HG03342 (cell line): ENCODE results near the gene CDH13.

Experiments
- ATAC-seq: cut with Tn5 transposase; IDR thresholded peaks from one replicate; pipeline ENCODE4 v1.9.1; 2021; ENCODE audit warnings: mild to moderate bottlenecking, moderate library complexity; ENCODE audit not compliant: unreplicated experiment

CDH13 gene

DNA sequence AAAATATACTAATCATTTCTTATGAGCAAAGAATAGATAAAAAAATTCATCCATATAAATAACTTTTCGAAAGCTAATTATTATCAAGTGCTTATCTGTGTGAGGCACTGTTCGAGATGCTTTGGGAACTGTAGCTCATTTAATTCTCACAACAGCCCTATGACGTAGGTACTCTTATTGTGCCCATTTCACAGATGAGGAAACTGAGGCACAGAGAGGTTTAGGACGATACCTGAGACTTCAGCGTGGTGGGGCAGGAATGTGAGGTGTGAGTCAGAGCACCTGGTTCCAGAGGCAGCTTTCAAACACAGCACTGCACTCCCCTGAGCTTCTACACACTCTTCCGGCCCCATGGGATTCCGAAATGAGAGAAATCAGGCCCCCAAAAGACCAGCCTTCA is 995.2 kb downstream of the CDH13 start:
- no peak for ATAC-seq

DNA sequence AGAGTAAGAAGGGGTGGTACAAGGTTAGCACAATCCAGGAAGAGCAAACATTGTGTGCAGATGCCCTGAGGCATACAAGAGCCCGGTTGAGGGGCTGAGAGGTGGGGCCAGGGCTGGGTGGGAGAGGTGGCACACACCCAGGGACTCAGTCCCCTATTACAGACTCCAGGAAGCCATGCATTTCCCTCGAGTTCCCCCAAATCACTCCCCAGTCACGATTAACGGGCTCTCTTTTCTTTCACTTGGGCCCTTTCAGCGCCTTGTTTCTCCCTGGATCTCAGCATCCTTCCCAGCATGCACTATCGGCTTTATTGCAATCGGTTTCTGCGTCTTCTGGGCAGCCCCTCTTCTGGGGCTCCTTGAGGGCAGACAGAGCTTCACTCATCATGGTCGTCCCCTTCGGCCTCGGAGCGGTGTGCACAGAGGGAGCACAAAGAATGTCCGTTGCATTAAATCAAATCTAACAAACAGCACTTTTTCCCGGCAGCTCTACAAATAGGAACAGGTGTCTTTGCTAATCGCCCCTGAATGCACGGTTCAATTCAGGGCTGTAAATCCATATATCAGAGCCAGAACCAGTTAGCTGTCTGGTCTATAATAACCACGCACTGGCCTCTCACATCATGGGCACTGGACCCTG is 996.4 kb downstream of the CDH13 start:
- no peak for ATAC-seq

DNA sequence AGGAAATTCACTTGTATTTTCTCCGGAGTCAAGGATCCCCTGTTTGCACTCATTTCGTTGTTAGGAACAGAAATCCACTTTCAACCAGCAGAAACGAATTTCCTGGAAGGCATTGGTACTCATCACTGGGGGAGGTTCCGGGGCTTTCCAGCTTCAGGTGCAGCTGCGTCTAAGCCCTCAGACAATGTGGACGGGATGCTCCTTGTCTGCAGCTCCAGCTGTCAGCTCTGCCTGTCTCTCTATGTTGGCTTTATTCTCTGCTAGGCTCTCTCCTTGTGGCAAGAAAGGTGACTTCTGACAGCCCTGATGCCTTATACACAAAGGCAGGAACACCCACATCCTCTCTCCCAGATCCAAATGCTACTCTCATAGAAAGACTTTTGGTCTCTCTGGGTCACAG is 997.1 kb downstream of the CDH13 start:
- no peak for ATAC-seq

DNA sequence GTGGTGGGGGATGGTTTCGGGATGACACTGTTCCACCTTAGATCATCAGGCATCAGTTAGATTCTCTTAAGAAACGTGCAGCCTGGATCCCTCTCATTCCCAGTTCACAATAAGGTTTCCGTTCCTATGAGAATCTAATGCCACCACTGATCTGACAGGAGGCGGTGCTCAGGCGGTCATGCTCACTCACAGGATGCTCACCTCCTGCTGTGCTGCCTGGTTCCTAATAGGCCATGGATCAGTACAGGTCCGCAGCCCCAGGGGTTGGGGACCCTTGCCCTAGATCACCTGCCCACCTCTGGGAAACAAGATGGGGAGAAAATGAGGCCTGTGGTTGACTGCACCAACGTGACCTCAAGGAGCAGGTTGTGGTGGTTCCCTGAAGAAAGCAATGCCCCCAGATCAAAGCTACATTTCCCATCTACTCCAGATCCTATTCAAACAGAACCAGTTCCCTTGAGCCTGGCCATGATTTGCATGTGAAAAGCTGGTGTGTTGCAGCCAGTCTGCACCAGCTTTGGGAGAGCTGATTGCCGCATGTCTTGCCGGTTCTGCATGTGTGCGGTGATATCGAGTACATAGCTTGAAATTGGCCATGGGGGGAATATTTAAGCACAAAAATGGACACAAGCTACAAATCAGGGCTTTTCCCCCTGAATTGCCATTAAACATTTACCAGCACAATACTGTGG is 997.8 kb downstream of the CDH13 start:
- no peak for ATAC-seq

DNA sequence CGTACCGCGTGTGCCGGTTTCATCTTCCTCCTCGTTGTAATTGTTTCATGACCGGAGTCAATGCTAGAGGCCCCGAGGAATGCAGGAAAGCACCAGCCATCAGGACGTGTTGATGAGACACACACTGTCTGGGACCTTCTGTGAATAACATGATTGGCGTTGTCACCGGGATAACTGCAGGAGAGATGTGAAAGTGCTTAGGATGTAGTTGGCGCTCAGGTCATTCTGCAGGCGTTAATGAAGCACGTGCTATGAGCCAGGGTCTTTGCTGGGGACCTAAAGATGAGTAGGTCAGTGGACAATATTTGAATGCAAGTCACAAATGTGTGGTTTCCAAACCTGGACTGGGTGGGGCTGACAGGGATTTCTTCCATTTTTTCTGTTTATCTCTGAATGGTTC is 999.4 kb downstream of the CDH13 start:
- no peak for ATAC-seq

DNA sequence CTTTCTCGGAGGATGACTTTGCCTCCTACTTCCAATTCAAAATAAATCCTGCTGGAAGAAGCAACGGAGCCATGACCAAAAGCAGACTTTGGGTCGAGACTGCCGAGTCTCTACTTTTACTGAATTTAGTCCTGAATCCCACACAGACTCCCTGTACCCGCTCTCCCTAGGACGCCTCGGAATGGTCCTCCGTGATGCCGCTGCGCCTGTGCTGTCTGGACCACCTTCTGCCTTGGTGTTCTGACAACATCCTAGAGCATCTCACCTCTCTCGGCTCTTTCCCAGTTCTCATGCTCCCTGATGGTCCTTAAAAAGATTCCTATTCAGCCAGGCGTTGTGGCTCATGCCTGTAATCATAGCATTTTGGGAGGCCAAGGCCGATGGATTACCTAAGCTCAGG is 999.9 kb downstream of the CDH13 start:
- ATAC-seq: no peak

DNA sequence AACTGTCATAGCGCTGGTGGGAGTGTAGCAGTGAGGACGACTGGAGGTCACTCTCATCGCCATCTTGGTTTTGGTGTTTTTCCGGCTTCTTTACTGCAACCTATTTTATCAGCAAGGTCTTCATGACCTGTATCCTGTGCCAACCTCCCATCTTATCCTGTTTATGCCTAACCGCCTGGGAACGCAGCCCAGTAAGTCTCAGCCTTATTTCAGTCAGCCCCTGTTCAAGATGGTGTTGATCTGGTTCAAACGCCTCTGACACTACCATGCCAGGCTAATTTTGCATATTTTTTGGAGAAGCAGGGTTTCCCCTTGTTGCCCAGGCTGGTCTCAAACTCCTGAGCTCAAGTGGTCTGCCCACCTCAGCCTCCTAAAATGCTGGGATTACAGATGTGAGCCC is 1001.2 kb downstream of the CDH13 start:
- ATAC-seq: no peak

DNA sequence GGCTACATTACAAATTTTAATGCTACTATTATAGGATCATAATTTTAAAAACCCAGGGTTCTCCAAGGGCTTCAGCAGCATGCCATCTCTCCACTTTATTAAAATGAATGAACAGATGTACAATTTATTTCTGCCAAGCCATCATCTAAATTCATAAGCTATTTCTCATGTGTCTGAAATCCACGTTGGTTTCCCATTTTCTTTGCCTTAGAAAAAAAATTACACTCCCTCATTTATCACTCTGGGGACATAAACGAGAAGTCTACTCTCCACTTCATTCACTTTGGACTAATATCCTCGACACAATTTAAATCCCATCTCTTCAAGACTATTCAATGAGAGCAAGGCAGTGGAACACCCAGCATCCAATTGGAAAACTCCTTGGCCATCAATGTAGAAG is 1002.7 kb downstream of the CDH13 start:
- ATAC-seq: no peak

DNA sequence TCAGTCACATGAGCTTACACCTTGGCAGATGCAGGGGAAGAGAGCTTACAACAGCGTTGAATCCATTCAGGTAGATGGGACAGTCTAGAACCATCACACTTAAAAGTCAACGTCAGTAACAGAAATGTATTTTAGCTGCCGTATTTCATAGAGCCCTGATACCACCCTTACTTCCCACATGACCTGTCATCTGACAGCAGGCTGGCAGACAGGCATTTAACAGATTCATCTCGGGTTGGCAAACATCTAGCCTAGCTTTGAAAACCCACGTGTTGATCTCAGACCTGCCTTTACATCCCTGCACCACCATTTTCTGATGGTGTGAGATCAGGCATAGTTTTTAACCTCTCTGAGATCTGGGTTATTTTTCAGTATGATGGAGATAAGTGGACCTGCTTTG is 1003.1 kb downstream of the CDH13 start:
- ATAC-seq: no peak

DNA sequence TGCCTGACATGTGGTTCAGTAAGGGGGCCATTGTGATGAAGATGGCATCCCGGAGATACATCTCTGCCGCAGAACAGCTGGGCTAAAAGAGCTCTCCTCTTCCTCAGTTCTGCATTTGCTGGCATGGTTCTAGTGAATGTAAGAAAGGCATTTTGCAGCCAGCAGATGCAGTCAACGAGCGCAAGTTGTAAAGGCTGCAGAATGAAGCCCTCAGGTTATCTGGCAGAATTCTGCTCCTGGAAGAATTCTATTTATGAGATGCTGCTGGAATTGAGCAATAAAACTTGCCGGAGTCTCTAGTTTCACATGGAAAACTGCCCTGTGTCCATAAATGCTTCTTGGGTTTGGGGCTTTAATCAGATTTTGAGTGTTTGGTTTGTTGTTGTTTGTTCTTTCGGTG is 1004.2 kb downstream of the CDH13 start:
- no peak for ATAC-seq

DNA sequence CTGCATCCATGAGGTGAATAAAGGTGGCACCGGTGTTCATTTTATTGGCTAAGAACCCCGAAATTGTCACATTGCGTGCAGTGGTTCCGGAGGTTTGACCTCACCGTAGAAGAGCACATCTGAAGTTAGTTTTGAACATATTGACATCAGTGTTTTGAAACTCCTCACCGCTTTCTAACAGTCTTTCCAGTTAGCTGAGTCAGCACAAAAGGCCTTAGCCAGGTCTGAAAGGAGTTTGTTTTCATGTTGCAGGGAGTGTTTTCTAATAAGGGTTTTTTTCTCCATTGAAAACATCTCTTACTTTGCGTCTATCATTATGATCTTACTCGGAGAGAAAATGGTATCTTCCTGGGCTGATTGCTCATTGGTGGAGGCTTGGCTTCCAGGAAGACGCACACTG is 1006.5 kb downstream of the CDH13 start:
- ATAC-seq: no peak

DNA sequence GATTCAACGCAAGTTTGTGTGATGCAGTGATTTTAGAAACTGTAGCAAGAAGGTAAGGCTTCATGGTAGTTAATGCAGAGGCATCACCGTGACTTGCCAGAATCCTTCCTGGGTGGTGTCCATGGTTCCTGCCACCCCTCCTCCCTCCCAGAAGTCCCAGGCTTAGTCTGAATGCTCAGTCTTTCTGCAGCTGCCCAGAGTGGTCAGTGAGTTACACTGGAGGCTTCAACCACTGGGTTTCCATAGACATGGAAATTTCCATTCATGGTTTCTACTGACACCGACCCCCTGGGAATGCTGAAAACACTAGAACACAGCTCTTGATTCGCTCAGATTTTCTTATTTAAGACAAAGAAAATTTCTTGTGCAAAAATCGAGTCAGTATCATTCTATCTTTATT is 1021.6 kb downstream of the CDH13 start:
- no peak for ATAC-seq

DNA sequence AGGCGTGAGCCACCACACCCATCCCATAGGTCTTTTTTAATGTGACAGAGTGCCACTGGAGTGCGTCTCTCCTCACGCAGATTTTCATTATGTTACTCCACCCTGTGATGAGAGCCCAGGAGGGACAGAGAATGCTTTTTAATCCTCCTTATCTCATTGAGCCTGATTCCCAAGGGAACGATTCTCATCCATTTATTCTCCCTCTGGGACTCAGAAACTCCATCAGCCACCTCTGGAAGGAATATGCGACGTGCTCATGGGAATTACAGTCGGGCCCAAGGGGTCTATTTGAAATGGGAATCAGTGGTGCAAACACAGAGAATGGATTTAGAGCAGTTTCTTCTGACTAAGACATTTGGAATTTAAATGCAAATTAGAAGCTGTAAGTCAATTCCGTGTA is 1025.1 kb downstream of the CDH13 start:
- no peak for ATAC-seq

DNA sequence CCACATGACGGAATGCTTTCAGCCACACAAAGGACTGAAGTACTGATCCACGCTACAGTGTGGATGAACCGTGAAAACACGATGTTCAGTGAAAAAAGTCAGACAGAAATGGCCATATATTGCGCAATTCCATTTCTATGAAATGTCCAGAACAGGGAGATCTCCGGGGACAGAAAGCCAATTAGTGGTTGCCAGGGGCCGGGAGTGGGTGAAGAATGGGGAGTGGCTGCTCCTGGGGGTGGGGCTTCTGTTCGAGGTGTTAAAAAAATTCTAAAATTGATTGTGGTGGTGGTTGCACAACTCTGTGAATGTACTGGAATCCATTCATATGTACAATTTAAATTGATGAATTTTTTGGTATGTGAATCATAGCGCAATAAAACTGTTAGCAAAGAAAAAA is 1026.2 kb downstream of the CDH13 start:
- ATAC-seq: no peak

DNA sequence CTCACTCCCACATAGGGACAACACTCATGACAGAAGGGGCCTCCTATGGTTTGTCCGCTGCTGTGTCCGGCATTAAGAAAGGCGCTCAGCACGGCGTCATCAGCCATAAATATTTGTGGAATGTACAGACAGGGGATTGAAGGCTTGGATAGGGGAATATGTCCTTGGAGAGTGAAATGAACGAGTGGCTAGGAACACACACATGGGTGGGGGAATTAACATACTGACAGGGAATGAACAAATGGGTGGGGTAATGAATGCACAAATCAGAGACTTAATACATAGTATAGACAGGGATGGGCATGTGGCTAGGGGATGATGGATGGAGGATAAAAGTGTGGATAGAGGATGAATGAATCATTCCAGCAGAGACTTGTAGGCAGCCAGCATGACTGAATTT is 1027.0 kb downstream of the CDH13 start:
- ATAC-seq: no peak

DNA sequence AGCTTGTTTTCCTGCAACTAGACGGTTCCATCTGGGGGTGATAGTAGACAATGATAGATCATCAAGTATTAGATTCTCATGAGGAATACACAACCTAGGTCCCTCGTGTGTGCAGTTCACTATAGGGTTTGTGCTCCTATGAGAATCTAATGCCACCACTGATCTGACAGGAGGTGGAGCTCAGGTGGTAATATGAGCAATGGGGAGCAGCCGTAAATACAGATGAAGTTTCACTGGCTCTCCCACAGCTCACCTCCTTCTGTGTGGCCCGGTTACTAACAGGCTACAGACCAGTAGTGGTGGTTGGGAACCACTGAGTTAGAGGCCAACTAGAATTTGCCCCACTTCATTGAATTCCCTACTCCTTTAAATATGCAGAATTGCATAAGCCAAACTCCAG is 1033.5 kb downstream of the CDH13 start:
- ATAC-seq: no peak

DNA sequence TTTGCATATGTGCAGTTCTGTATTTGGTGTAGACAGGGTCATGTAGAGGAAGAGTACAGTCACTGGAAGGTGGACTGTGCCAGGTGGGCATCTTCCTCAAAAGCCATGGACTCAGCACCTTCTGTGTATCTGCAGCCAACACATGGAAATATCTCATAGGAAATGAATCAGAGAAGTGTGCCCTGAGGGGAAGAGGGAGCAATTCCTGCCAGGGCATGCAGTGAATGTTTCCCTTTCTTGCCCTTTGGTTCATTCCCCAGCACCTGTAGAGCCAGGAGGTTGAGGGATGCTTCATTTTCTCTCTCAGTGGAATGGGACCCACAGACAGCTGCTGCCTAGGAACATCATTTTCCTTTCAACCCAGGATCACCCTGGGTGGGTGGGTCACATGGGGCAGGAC is 1034.9 kb downstream of the CDH13 start:
- no peak for ATAC-seq

DNA sequence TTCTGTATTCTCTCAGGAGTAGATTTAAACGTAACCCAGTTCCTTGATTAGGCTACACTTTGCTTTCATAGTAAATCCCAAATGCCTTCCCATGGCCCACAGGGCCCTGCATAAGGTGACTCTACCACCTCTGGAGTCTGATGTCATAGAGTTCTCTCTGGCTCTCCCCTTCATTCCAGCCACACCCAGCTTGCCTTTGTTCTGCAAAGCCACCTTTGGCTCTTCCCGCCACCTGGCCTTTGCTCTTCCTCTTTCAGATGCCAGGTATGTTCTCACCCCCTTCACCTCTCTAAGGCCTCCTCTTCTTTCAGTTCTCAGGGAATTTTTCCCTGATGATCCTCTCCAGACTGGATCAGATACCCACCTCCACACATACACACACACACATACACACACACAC is 1039.7 kb downstream of the CDH13 start:
- ATAC-seq: no peak

DNA sequence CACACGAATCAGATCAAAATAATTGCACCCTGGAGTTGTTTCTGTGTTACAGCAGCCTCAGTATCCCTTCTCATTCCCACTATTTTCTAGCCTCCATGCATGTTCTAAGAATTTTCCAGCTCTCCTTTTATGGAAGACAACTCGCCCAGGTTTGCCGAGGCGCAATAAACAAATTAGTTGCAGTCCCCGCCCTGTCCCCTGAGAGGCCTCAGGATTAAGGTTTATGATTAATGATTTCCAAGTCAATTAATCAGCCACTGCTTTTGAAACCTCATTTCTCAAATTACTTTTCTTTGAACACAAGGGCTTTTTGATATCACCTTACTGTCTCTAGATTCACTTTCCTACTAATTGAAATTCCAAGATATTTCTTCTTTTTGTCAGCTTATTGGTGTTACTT is 1042.7 kb downstream of the CDH13 start:
- ATAC-seq: no peak

DNA sequence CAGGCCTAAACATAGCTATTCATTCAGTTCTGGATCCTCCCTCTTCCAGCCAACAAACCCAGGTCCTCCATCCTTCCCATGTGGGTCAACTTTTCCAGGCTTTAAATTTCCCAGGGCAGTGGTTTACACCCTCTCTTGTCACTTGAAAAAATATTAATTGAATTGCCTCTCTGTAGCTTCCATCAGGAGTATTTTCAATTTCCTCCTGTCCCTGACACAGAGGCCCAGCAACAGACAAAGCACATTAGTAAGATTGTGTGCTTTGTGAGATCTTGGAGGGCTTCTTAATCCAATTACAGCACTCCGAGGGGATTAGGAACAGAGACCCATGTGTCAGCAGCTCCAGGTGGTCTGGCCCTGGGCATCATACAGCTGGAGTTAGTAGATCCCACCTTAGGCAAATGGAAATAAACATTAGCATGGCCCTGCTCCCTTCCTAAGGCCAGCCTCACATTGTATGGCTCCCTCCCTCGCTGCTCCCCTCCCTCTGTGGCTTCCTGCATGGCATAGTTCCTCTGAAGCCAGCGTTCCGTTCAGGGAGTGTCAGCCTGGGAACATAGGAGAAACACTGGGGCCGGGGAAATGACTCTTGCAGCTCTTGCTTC is 1048.3 kb downstream of the CDH13 start:
- ATAC-seq: no peak

DNA sequence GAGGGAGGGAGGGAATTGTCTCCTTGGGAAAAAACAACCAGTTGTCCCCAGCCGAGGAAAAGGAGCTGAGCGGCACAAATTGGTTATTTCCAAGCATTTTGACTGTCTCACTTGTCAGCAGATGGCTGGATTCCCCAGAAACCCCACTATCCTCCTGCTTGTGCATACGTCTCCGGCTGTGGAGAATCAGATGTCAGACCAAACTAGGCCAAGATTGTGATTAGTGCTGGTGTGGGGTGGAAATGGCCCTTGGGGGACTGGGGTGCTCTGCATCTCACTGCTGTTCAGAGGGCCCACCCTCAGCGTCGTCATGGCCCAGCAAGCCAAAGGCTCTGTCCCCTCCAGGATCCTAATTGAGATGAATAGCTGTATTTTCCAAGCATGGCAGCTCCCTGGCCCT is 1049.3 kb downstream of the CDH13 start:
- ATAC-seq: no peak

DNA sequence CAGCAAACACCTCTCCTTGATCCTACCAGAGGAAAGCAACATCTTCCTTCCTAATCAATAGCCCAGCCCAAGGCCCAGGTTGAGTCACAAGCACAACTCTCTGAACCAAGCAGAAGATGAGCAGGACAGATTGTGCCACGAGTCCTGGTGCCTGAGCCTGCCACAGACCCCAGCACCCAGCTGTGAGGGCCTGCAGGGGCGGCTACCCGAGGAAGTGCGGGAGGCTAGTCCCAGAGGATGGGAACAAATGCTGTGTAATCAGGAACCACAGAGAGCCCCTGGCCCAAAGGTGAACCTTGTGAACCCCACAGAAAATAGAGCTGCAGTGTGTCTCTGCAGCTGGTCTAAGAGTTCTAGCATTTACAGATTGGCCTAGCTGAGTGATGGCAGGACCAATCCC is 1054.2 kb downstream of the CDH13 start:
- ATAC-seq: no peak
